HG03095 (cell line): ENCODE data around the gene CDA.

ENCODE experiments used
- ATAC-seq: cut with Tn5 transposase; IDR thresholded peaks from one replicate; pipeline ENCODE4 v1.9.1; 2021; ENCODE audit warnings: moderate library complexity; ENCODE audit not compliant: unreplicated experiment

CDA gene

DNA sequence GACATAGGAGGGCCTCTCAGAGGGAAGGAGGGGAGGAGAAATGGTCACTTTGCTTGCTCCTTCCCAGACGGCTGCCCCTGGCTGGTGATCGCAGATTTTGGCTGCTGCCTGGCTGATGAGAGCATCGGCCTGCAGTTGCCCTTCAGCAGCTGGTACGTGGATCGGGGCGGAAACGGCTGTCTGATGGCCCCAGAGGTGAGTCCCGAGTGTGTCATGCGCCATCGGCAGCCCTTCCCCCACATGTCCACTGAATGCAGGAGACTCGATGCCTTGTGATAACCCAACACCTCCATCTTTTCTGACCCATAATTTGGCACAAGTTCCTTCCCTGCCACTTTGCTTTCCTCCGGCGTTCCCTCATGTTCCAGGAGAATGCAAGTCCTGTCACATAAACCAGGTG is 59.5 kb downstream of the CDA start:
- no peak for ATAC-seq

DNA sequence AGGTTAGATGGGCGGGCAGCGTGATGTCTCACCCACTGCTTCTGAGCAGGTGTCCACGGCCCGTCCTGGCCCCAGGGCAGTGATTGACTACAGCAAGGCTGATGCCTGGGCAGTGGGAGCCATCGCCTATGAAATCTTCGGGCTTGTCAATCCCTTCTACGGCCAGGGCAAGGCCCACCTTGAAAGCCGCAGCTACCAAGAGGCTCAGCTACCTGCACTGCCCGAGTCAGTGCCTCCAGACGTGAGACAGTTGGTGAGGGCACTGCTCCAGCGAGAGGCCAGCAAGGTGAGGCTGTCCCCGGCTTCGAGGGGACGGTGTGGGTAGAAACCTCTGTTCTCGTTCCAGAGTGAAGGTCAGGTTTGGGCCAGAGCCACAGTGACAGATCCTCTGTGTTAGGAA is 60.0 kb downstream of the CDA start:
- no peak for ATAC-seq

DNA sequence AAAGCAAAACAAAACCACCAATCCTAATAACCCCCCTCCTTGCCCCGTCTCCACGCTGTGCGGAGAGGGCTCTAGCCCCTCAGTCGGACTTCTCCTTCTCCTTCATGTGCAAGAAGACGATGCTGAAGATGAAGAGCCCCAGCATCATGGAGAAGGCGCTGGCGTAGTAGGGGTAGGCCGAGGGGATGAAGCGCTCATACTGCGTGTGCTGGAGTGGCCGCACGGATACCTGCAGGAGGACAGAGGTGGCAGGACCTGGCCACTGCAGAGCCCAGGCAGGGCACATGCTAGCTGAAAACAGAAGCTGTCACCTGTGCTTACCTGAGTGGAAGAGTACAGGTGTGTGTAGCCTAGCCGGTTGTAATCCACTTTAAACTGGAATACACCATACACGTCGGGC is 63.4 kb downstream of the CDA start:
- ATAC-seq: no peak

DNA sequence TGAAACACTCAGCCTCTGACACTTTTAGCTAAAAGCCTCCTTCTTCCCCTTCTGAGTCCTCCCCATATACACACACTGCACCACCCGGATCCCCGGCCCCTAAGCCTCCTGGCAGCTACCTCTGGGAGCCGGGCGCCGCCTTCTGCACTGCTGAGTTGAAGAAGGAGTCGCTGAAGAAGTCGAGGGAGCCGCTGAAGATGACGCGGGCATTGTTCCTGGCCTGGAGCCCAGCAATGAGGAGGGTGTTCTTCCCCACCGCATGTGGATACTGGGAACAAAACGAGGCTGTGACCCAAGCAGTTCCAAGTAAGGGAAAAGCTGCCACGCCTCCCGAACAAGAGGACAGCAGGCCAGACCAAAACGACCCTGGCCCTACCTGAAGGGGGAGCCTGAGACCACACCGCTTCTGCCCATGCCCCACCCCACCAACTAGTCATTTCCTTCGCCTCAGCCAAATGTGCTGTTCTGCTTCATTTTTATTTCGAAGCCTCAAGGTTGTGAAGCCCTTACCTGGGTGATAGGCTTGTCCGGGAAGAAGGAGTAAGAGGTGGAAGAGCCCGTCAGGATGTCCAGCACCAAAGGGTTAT is 65.3 kb downstream of the CDA start:
- no peak for ATAC-seq

DNA sequence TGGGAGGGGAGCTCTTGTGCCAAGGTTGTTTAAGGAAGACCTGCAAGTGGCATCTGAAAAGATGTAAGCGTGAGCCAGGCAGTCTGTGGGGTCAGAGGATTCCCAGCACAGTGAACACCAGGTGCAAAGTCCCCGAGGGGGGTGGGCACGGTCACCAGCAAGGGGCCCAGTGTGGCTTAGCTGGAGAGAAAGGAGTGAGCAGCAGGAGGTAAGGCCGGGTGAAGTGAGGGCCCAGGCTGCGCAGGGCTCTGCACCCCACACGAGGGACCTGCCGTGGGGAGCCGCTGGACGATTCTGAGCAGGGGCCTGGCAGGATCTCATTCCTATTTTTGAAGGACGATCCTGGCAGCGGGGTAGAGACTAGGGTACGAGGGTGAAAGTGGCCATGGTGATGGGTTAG is 68.1 kb downstream of the CDA start:
- ATAC-seq: no peak

DNA sequence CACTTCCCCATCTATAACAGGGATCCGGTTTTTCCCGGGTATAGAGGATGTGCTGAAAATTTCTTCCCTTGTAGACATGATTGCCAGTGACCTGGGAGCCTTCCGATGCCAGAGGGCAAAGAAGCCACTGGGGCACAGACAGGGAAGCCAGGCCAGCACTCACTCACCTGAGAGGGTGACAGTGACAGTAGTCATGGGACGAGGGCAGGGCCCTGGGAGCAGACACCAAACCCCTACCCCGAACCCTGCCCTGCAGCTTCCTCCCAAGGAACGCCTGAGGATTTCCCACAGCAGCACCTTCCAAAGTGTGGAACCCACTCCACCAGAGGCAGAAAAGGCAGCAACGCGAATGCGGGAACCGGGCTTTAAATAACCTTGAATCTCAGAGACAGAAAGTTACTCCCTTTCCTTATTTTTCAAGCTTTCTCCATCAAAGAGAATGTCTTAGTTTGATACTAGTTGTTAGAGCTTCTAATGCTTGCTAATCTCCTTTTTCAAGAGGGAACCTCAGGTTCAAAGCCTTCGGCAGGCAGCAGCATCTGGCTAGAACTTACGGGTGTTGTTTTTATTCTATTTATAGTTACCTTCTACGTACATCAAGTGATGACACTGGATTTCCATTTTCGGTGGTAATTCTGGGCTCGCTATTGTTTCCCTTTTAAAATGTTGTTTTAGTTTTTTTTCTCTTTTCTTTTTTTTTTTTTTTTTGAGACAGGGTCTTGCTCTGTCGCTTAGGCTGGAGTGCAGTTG is 69.4 kb downstream of the CDA start:
- ATAC-seq: no peak

DNA sequence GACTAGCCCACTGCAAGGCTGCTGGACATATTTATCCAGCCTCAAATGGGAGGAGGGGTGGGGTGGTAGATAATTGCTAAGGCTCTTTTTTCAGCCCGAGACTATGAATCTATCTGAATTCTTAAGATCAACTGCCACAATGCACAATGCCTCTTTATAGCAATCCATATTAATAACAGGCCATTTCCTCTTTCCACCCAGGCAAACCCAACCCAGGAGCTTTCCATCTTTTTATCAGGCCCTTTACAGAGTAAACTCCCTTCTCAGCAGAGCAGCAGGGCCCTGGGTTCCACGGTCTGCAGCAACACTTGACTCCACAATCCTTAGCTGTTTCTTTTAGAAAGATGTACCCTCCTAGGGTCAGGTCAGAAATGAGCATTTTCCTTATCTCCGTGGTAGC is 71.5 kb downstream of the CDA start:
- no peak for ATAC-seq

DNA sequence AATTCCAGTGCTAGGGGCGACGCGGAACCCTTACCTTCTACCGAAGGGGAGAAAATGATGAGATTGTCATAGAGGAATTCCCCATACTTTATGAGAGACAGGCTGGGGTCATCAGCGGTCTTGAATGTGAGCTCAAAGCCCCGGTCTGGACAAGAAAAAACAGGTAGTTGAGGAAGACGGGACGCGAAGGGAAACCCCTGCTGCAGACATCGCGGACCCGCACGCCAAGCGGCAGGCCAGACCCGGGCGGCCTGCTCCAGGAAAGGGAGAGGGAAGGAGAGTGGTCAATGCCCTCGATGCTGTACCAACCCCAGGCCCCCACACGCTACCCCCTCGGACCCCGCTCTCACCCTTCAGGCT is 71.9 kb downstream of the CDA start:
- ATAC-seq: no peak

DNA sequence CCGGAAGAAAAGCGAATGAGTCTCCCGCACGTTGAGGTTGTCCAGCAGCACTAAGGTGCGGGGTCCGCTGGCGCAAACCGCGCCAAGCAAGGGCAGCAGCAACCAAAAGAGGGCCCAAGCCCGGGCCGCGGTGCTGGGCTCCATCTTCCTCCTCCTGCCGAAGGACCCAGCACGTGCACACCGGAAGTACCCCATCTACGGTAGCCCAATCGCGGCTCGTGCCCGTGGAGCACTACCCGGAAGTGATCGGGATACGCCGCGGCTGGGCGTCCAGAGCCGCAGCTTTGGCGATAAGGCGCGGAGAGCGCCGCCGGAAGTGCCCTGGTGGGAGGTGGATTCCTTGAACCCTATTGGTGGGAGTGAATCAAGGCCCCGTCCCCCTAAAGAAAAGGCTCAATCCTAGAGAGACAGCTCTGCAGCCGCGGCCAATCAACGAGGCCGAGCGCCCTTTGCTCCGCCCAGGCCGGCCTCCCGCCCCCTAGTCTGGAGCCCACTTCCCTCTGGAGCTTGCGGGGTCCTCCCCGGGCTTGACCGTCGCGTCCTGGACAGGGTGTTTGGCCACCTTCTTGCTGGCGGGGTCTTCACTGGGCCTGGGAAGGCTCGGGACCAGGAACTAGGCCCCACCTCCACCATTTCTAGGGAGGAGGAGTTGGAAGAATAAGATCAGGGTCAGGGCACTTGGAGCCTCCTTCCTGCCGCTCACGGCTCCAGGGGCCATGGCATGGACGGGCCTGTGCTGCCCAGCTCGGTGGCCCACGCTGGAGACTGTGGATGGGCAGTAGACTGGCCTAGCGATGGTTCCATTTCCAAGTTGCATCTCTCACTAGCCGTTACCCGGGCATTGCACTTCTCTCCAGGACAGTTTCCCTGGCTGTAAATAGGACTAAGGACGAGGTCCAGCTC is 72.6 kb downstream of the CDA start, which contains the start of gene DDOST:
Gene DDOST, minus strand, starts transcription at position 163 of the 903 bp plus-strand sequence. Its CDS starts 19 bp downstream, at position 144.
- peak; percentile 91 for ATAC-seq

DNA sequence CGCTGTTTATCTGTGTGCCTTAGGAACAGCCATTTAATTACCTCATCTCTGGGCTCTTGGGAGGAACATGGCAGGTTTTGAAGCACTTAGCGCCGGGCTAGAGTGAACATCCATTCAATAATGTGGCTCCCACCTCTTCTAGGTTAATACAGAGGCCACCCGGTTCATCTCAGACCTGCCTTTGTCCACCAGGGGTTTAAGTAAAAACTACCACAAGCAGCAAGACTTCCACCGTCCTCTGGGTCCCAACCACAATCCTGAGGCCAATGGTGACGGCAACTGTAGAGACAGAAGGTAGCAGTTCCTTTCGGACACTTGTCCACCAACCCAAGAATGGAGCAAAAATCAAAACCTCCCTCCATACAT is 73.2 kb downstream of the CDA start:
- no peak for ATAC-seq

DNA sequence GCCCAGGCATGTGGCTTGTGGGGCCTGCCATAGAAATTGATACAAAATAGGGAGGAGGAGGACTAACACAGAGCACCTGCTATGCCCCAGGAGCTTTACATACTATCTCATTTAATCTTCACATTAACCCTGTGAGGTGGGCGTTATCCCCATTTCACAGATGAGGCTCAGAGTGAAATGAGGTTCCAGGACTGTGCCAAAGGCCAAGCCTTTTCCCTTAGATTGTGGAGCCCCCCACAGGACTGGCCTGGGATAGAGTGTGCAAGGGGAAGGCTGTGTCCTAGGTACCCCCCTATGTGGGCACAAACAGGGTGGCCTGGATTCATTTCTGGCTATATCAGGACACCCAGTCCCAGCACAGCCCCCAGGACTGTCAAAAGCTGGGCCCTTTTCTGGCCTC is 74.5 kb downstream of the CDA start:
- no peak for ATAC-seq

DNA sequence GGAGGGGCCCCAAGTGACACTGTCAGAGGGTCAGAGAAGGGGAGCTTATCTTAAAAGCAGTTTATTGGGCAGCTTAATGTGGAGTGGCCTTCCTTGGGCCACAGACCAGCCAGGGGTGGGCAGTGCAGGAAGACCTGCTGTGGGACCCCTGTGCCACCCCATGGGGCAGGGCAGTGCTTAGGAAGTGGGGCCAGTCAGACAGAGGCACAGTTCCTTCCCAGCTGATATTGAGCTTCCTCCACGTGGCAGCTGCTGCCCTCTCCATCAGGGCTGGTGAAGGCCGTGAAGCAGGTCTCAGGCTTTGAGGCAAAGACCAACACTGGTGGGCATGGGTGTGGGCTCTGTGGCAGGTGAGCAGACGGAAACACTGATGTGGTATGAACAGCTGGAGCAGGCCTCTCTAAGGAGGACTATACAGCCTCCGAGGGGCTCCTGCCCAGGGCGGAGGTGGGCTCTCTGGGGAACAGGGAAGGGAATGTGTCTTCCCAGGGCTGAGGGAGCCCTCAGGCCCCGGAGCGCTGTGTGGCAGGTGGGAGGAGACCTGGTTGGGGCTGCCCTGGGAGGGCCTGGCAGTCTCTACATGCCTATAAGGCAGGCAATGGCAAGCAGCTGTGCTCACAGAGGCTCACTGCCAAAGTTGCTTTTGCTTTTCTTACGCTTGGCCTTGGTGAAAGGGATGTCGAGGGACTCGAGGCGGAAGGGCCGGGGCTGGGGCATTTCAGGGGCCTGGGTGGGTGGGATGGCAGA is 75.2 kb downstream of the CDA start:
- ATAC-seq: no peak

DNA sequence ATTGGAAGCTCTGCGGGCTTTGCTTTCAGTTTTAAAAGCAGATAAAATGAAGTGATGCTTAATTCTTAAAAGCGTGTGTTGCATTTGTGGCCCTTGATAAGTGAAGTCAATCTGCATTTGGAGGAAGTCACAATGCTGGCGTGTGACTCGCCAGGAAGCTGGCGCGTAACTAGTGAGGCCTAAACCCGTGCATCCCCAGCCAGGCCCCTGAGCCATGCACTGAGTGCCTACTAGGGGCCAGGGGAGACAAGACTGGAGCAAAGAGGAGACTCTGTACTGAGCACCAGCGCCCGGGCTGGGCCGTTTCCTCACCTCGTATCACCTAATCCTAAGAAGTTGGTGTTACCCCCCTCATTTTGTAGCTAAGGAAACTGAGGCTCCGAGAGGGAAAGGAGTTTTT is 76.8 kb downstream of the CDA start:
- ATAC-seq: no peak

DNA sequence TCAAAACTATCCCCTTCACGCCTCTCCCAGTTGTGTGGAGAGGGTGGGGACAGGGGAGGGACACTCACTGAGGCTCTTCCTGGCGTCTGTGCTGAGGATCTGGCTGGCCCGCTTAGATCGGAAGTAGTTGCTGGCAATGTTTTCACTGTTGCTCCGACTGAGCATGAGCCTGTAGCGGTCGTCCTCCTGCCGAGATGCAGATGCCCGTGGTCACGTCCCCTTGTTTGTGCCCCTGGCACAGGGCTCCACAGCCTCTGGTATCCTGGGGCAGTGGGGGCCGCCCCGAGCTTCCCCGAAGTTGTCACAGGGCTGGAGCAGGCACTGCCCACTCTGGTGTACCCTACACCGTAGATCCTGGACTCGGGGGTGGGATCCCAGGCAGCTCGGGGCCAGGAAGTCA is 77.2 kb downstream of the CDA start:
- no peak for ATAC-seq

DNA sequence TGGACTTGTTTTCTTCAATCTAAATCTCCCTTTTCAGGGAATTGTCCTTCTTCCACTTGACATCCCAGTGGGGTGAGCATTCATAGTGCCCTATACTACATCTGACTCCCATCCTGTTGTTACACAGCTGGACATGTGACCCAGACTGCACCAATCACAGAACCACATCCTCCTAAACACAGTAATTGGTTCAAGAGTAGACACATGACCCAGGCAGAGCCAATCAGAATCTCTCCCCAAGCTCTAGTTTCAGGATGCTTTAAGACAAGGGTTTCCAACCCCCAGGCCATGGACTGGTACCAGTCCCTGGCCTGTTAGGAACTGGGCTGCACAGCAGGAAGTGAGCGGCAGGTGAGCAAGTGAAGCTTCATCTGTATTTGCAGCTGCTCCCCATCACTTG is 77.9 kb downstream of the CDA start:
- no peak for ATAC-seq
